Neural cell (in vitro differentiated cells): ENCODE measurements around the gene URI1. TPM values are rescaled to one million over a fixed set of nuclear protein-coding genes. Genes with fewer than 3 reads are reported as not detected.

Experiments
- H2AFZ ChIP-seq: fragments of 200-600, 300-800 bp; sonication (generic), shearing (Covaris generic); 2 replicates; pipeline ENCODE4 v1.6.0; 2014; ENCODE audit warnings: low read depth, mild to moderate bottlenecking, antibody characterized with exemption, low read length, moderate library complexity
- H3F3A ChIP-seq: fragments of 200-600 bp; shearing (Covaris generic); 2 replicates; pipeline ENCODE4 v1.6.1; 2016; ENCODE audit warnings: mild to moderate bottlenecking, moderate library complexity, mixed read lengths, antibody characterized with exemption, low read length; ENCODE audit not compliant: insufficient read depth, poor library complexity, severe bottlenecking
- H3K27ac ChIP-seq: fragments of 200-600, 300-800 bp; sonication (generic), shearing (Covaris generic); 2 replicates; pipeline ENCODE4 v1.5.1; 2014; ENCODE audit warnings: mild to moderate bottlenecking, low read length, moderate library complexity
- H3K27me3 ChIP-seq: fragments of 300-800, 200-600 bp; sonication (generic), shearing (Covaris generic); 2 replicates; pipeline ENCODE4 v1.6.0; 2014; ENCODE audit warnings: mild to moderate bottlenecking, low read depth, low read length, moderate library complexity; ENCODE audit not compliant: insufficient read depth
- H3K36me3 ChIP-seq: fragments of 300-800, 200-600 bp; sonication (generic), shearing (Covaris generic); 2 replicates; pipeline ENCODE4 v1.5.1; 2014; ENCODE audit warnings: mild to moderate bottlenecking, antibody characterized with exemption, low read length, moderate library complexity; ENCODE audit not compliant: insufficient read depth
- H3K4me2 ChIP-seq: fragments of 300-800, 200-600 bp; sonication (generic), shearing (Covaris generic); 2 replicates; pipeline ENCODE4 v1.6.0; 2014; ENCODE audit warnings: mild to moderate bottlenecking, low read length
- H3K4me3 ChIP-seq: fragments of 300-800, 200-600 bp; sonication (generic), shearing (Covaris generic); 2 replicates; pipeline ENCODE4 v1.5.1; 2014; ENCODE audit warnings: mild to moderate bottlenecking, low read length, moderate library complexity
- H3K79me2 ChIP-seq: fragments of 200-600 bp; shearing (Covaris generic); replicated peaks from 2 replicates; pipeline ENCODE4 v1.6.0; 2014; ENCODE audit warnings: mild to moderate bottlenecking, low read length, moderate library complexity; ENCODE audit not compliant: insufficient read depth
- H3K9ac ChIP-seq: fragments of 300-800, 200-600 bp; sonication (generic), shearing (Covaris generic); 2 replicates; pipeline ENCODE4 v1.6.1; 2016; ENCODE audit warnings: mild to moderate bottlenecking, low read length, mixed read lengths
- H3K9me2 ChIP-seq: fragments of 200-600 bp; shearing (Covaris generic); 2 replicates; pipeline ENCODE4 v1.6.1; 2016; ENCODE audit warnings: mild to moderate bottlenecking, low read length, mixed read lengths; ENCODE audit not compliant: insufficient read depth
- H3K9me3 ChIP-seq: fragments of 200-600, 300-800 bp; sonication (generic), shearing (Covaris generic); 2 replicates; pipeline ENCODE4 v1.6.1; 2016; ENCODE audit warnings: mild to moderate bottlenecking, mixed run types, low read length, moderate library complexity, mixed read lengths
- H4K20me1 ChIP-seq: fragments of 200-600 bp; shearing (Covaris generic); 2 replicates; pipeline ENCODE4 v1.6.1; 2016; ENCODE audit warnings: mild to moderate bottlenecking, mixed run types; ENCODE audit not compliant: insufficient read depth
- CTCF ChIP-seq: fragments of 450-650 bp; IDR thresholded peaks from 2 replicates; pipeline ENCODE4 v1.5.1; 2014; ENCODE audit warnings: antibody characterized with exemption, mild to moderate bottlenecking, moderate library complexity; ENCODE audit not compliant: poor library complexity, severe bottlenecking
- EP300 ChIP-seq: fragments of 450-650 bp; conservative IDR thresholded peaks from 2 replicates; pipeline ENCODE4 v1.6.1; 2014; ENCODE audit warnings: antibody characterized with exemption, mild to moderate bottlenecking, moderate library complexity; ENCODE audit not compliant: poor library complexity, severe bottlenecking
- EZH2 ChIP-seq: fragments of 200-600, 300-800 bp; shearing (Covaris generic), sonication (generic); IDR thresholded peaks from 2 replicates; pipeline ENCODE4 v1.6.1; 2014; ENCODE audit warnings: antibody characterized with exemption, low read length, borderline replicate concordance, mild to moderate bottlenecking; ENCODE audit not compliant: insufficient read depth, poor library complexity, severe bottlenecking
- MXI1 ChIP-seq: fragments of 450-650 bp; conservative IDR thresholded peaks from 2 replicates; pipeline ENCODE4 v1.6.1; 2014; ENCODE audit warnings: antibody characterized with exemption, mild to moderate bottlenecking; ENCODE audit not compliant: poor library complexity, severe bottlenecking
- POLR2AphosphoS5 ChIP-seq: IDR thresholded peaks from 2 replicates; pipeline ENCODE4 v1.6.1; 2012
- RAD21 ChIP-seq: fragments of 450-650 bp; conservative IDR thresholded peaks from 2 replicates; pipeline ENCODE4 v1.6.1; 2014; ENCODE audit warnings: antibody characterized with exemption, mild to moderate bottlenecking, moderate library complexity
- REST ChIP-seq: IDR thresholded peaks from 2 replicates; pipeline ENCODE4 v1.6.1; 2012; ENCODE audit warnings: borderline replicate concordance
- SMC3 ChIP-seq: fragments of 450-650 bp; conservative IDR thresholded peaks from 2 replicates; pipeline ENCODE4 v1.6.1; 2014; ENCODE audit warnings: antibody characterized with exemption, mild to moderate bottlenecking, moderate library complexity; ENCODE audit not compliant: poor library complexity
- TAF1 ChIP-seq: IDR thresholded peaks from 2 replicates; pipeline ENCODE4 v1.6.1; 2012; ENCODE audit warnings: low read depth
- polyA plus RNA-seq: library from polyadenylated mRNA; depleted of rRNA; stranded (reverse); fragments of >200 nt; gene quantifications from 2 replicates; pipeline ENCODE4 v1.2.3, GENCODE V29; 2014

Gene URI1
- polyA plus RNA-seq, 1 donor from 2014 or later: 55.4 TPM

- Histone ChIP-seq H3K4me3 (no peak overlapping the region), H3K27ac (no peak overlapping the region), H3K9me2 (no peaks in the 10 kb centered on the region), H4K20me1 (no peaks in the 10 kb centered on the region), H3K79me2 (peaks cover 36% of the 10 kb centered on the region), H3K27me3 (no peaks in the 10 kb centered on the region), H3F3A (no peaks in the 10 kb centered on the region), H3K9me3 (no peaks in the 10 kb centered on the region), H2AFZ (no peak overlapping the region), H3K36me3 (no peaks in the 10 kb centered on the region), H3K4me2 (no peak overlapping the region), H3K9ac (no peak overlapping the region)
- no peak for TF ChIP-seq EP300
- TF ChIP-seq RAD21: no peak
- no peak for TF ChIP-seq SMC3
- TF ChIP-seq MXI1: no peak
- no peak for TF ChIP-seq EZH2
These were observed 10.6 kb downstream of the URI1 start for GRCh38 chr19:29952646-29953045.

- Histone ChIP-seq H3K9me2 (no peaks in the 10 kb centered on the region), H3K9ac (no peak overlapping the region), H3K36me3 (no peaks in the 10 kb centered on the region), H3K4me3 (no peak overlapping the region), H3F3A (no peaks in the 10 kb centered on the region), H4K20me1 (no peaks in the 10 kb centered on the region), H3K9me3 (no peaks in the 10 kb centered on the region), H2AFZ (no peak overlapping the region), H3K27ac (no peak overlapping the region), H3K79me2 (peaks cover 35% of the 10 kb centered on the region), H3K4me2 (no peak overlapping the region), H3K27me3 (no peaks in the 10 kb centered on the region)
- TF ChIP-seq POLR2AphosphoS5: no peak
- TF ChIP-seq TAF1: no peak
- no peak for TF ChIP-seq SMC3
- TF ChIP-seq REST: no peak
- no peak for TF ChIP-seq EP300
- TF ChIP-seq CTCF: no peak
- no peak for TF ChIP-seq RAD21
- TF ChIP-seq EZH2: no peak
- TF ChIP-seq MXI1: no peak
These were observed 11.6 kb downstream of the URI1 start for GRCh38 chr19:29953352-29954247.
